Activated naive CD4-positive, alpha-beta T cell treated with anti-CD3 and anti-CD28 coated beads for 36 hours (primary cell): ENCODE measurements around the gene KIF5C. TPM values are rescaled to one million over a fixed set of nuclear protein-coding genes. Genes with fewer than 3 reads are reported as not detected.

Source experiments
- CTCF ChIA-PET: fragments of 350-600 bp; sonication (Branson Sonifier 250); formaldehyde crosslinking; loops from one replicate; lab custom pipeline; 2021; ENCODE audit warnings: antibody characterized with exemption; lab: Charles Lee
- DNase-seq: peaks from one replicate; pipeline ENCODE4 v3.0.0-alpha.2; 2020
- H3K27ac Mint-ChIP-seq: one replicate; pipeline ENCODE4 v1.8.0; 2021; ENCODE audit warnings: mild to moderate bottlenecking, mixed read lengths
- H3K27me3 Mint-ChIP-seq: one replicate; pipeline ENCODE4 v1.8.0; 2021; ENCODE audit warnings: low read depth, mixed read lengths
- H3K36me3 Mint-ChIP-seq: one replicate; pipeline ENCODE4 v1.8.0; 2021; ENCODE audit warnings: low read depth, mixed read lengths
- H3K4me1 Mint-ChIP-seq: one replicate; pipeline ENCODE4 v1.8.0; 2021; ENCODE audit warnings: low read depth, mixed read lengths
- H3K4me3 Mint-ChIP-seq: one replicate; pipeline ENCODE4 v1.8.0; 2021; ENCODE audit warnings: mild to moderate bottlenecking, moderate library complexity, mixed read lengths
- H3K9me3 Mint-ChIP-seq: one replicate; pipeline ENCODE4 v1.8.0; 2021; ENCODE audit warnings: mixed read lengths
- intact Hi-C: fragments of 100-400 bp; cut with micrococcal nuclease; formaldehyde crosslinking; loops from one replicate; pipeline ENCODE4 v1.15.1; 2023
- total RNA-seq, 2 experiments: library from RNA; stranded (reverse); gene quantifications; one replicate each; pipeline ENCODE4 v1.2.3, GENCODE V29; 2021

The KIF5C gene
- total RNA-seq, 2 experiments from 2014 or later, result 18.6 to 24.5 TPM

GRCh38 chr2:149064365-149064841 lies 189.4 kb downstream of the KIF5C start:
- no peak overlapping the region for H3K4me3 Mint-ChIP-seq
- H3K27ac Mint-ChIP-seq, result no peak overlapping the region
- H3K9me3 Mint-ChIP-seq, result no peaks in the 10 kb centered on the region
- peaks cover 3% of the 10 kb centered on the region for H3K27me3 Mint-ChIP-seq
- DNase-seq, result no peak
- H3K4me1 Mint-ChIP-seq, result peaks cover 2% of the 10 kb centered on the region
- CTCF ChIA-PET, result interaction anchor here (0.7 kb wide), 1 partner anchor 45 kb away, joined by 3 read pairs; no protein-coding TSS in a partner anchor
- H3K36me3 Mint-ChIP-seq, result no peaks in the 10 kb centered on the region
- intact Hi-C loops, result no loop called here

GRCh38 chr2:149064856-149065630 lies 190.0 kb downstream of the KIF5C start:
- DNase-seq, result no peak
- Mint-ChIP-seq H3K9me3 (no peaks in the 10 kb centered on the region), H3K27me3 (peaks cover 3% of the 10 kb centered on the region), H3K36me3 (no peaks in the 10 kb centered on the region), H3K4me3 (no peak overlapping the region), H3K27ac (no peak overlapping the region), H3K4me1 (peaks cover 2% of the 10 kb centered on the region)
- intact Hi-C loops, result no loop called here
- CTCF ChIA-PET, result interaction anchor here (0.7 kb wide), 2 partner anchors 46 to 159 kb away, joined by 3 read pairs; no protein-coding TSS in a partner anchor

- CTCF ChIA-PET, result no interaction called here
- peaks cover 12% of the 10 kb centered on the region for H3K27me3 Mint-ChIP-seq
- H3K4me1 Mint-ChIP-seq, result peaks cover 2% of the 10 kb centered on the region
- H3K27ac Mint-ChIP-seq, result no peak overlapping the region
- no peaks in the 10 kb centered on the region for H3K36me3 Mint-ChIP-seq
- no peak overlapping the region for H3K4me3 Mint-ChIP-seq
- intact Hi-C loops, result no loop called here
- H3K9me3 Mint-ChIP-seq, result no peaks in the 10 kb centered on the region
- no peak for DNase-seq
Observed at GRCh38 chr2:149068225-149068995, 193.4 kb downstream of the KIF5C start.

GRCh38 chr2:149068996-149069888 lies 194.2 kb downstream of the KIF5C start:
- intact Hi-C loops, result no loop called here
- DNase-seq, result no peak
- Mint-ChIP-seq H3K36me3 (no peaks in the 10 kb centered on the region), H3K4me3 (no peak overlapping the region), H3K9me3 (no peaks in the 10 kb centered on the region), H3K27ac (no peak overlapping the region), H3K27me3 (peaks cover 12% of the 10 kb centered on the region), H3K4me1 (peaks cover 2% of the 10 kb centered on the region)
- CTCF ChIA-PET, result no interaction called here

GRCh38 chr2:149070681-149071320 lies 195.8 kb downstream of the KIF5C start:
- CTCF ChIA-PET, result no interaction called here
- H3K27me3 Mint-ChIP-seq, result peaks cover 12% of the 10 kb centered on the region
- H3K27ac Mint-ChIP-seq, result no peak overlapping the region
- DNase-seq, result no peak
- peaks cover 2% of the 10 kb centered on the region for H3K4me1 Mint-ChIP-seq
- H3K4me3 Mint-ChIP-seq, result no peak overlapping the region
- no peaks in the 10 kb centered on the region for H3K9me3 Mint-ChIP-seq
- intact Hi-C loops, result no loop called here
- H3K36me3 Mint-ChIP-seq, result no peaks in the 10 kb centered on the region

- Mint-ChIP-seq H3K9me3 (no peaks in the 10 kb centered on the region), H3K4me1 (no peaks in the 10 kb centered on the region), H3K27me3 (peaks cover 13% of the 10 kb centered on the region), H3K27ac (no peak overlapping the region), H3K36me3 (no peaks in the 10 kb centered on the region), H3K4me3 (no peak overlapping the region)
- no peak for DNase-seq
- CTCF ChIA-PET, result interaction anchor here (0.6 kb wide), 2 partner anchors 237 to 268 kb away, joined by 3 read pairs; no protein-coding TSS in a partner anchor
- intact Hi-C loops, result no loop called here
Observed at GRCh38 chr2:149075105-149075504, 200.1 kb downstream of the KIF5C start.

GRCh38 chr2:149075853-149076252 lies 200.8 kb downstream of the KIF5C start:
- DNase-seq, result no peak
- Mint-ChIP-seq H3K27me3 (peaks cover 15% of the 10 kb centered on the region), H3K9me3 (no peaks in the 10 kb centered on the region), H3K27ac (no peak overlapping the region), H3K4me3 (no peak overlapping the region), H3K4me1 (no peaks in the 10 kb centered on the region), H3K36me3 (no peaks in the 10 kb centered on the region)
- intact Hi-C loops, result no loop called here
- CTCF ChIA-PET, result no interaction called here

Other genes with a start within 250 kb of the KIF5C start
- 10 to 100 TPM; 22.8 to 24.0 TPM for gene EPC2, start 230.5 kb upstream of the KIF5C start, total RNA-seq
- not detected for gene LYPD6B, start 163.5 kb downstream of the KIF5C start, total RNA-seq